Stimulated activated CD4-positive, alpha-beta T cell treated with anti-CD3 and anti-CD28 coated beads, Interleukin-15, amount 100 ng/mL, for 48 hours (primary cell): ENCODE results near the gene ADRA2B.
"Not testable (repeated sequence)": the region's sequence is repeated elsewhere in the genome, so short reads cannot be mapped to it uniquely, and the experiment has no call there.

Experiments used
- DNase-seq, 2 donors: peaks; one replicate each; pipeline ENCODE4 v3.0.0-alpha.2; 2020; ENCODE audit warnings: low read depth in 2 of 2

Gene ADRA2B

GRCh38 chr2:96069878-96070277, 46.5 kb downstream of the ADRA2B start:
- not testable (repeated sequence) for DNase-seq

GRCh38 chr2:96067902-96068581, 48.3 kb downstream of the ADRA2B start:
- not testable (repeated sequence) for DNase-seq

- not testable (repeated sequence) for DNase-seq
Measured at GRCh38 chr2:96067098-96067660, 49.2 kb downstream of the ADRA2B start.

- DNase-seq, result not testable (repeated sequence)
Measured at GRCh38 chr2:96066511-96066910, 49.9 kb downstream of the ADRA2B start.

GRCh38 chr2:96065954-96066353, 50.4 kb downstream of the ADRA2B start:
- DNase-seq, result not testable (repeated sequence)

- no peak for DNase-seq
Measured at GRCh38 chr2:96065381-96065930, 50.9 kb downstream of the ADRA2B start.

- not testable (repeated sequence) for DNase-seq
Measured at GRCh38 chr2:96064760-96065159, 51.6 kb downstream of the ADRA2B start.

- not testable (repeated sequence) for DNase-seq
Measured at GRCh38 chr2:96064047-96064675, 52.2 kb downstream of the ADRA2B start.

GRCh38 chr2:96063116-96063899, 53.1 kb downstream of the ADRA2B start:
- DNase-seq, result peak in 1 of 2 donors; percentile 33
